Upper lobe of left lung (tissue), 6 donors: ENCODE results near the gene HSPA13. TPM values are rescaled to one million over a fixed set of nuclear protein-coding genes. Genes with fewer than 3 reads are reported as not detected.

Experiments
- ATAC-seq, 2 donors: fragments of 200-7000 bp; cut with Tn5 transposase; one replicate each; pipeline ENCODE4 v1.9.1; 2022; ENCODE audit warnings: mild to moderate bottlenecking in 2 of 2, moderate library complexity in 2 of 2; ENCODE audit not compliant: low FRiP score in 2 of 2
- DNase-seq, 2 donors: peaks; one replicate each; pipeline ENCODE4 v3.0.0-alpha.2; 2019 to 2020
- H3K27ac ChIP-seq, 4 donors: fragments of 200-600 bp; sonication (generic); one replicate each; pipeline ENCODE4 v1.5.1; 2016 to 2019
- H3K27me3 ChIP-seq, 4 donors: fragments of 200-600 bp; sonication (generic); one replicate each; pipeline ENCODE4 v1.5.1; 2017 to 2019
- H3K36me3 ChIP-seq, 4 donors: fragments of 200-600 bp; sonication (generic); one replicate each; pipeline ENCODE4 v1.5.1; 2016 to 2019
- H3K4me1 ChIP-seq, 4 donors: fragments of 200-600 bp; sonication (generic); one replicate each; pipeline ENCODE4 v1.5.1; 2018 to 2019
- H3K4me3 ChIP-seq, 4 donors: fragments of 200-600 bp; sonication (generic); one replicate each; pipeline ENCODE4 v1.5.1; 2017 to 2019; ENCODE audit warnings: mild to moderate bottlenecking in 2 of 4, moderate library complexity in 1 of 4
- H3K9me3 ChIP-seq, 4 donors: fragments of 200-600 bp; sonication (generic); one replicate each; pipeline ENCODE4 v1.5.1; 2018 to 2019
- CTCF ChIP-seq, 6 experiments: fragments of 450-650 bp in 4 of 6; fragments of 200-600 bp in 2 of 6; sonication (generic) in 2 of 6; IDR thresholded peaks; one replicate each; pipeline ENCODE4 v1.5.1; 2016 to 2019; ENCODE audit warnings: antibody characterized with exemption in 6 of 6
- EP300 ChIP-seq, 4 donors: sonication (generic); formaldehyde crosslinking; IDR thresholded peaks; one replicate each; pipeline ENCODE4 v1.5.1; 2017; ENCODE audit warnings: antibody characterized with exemption in 4 of 4, control low read depth in 2 of 4
- POLR2A ChIP-seq, 4 donors: fragments of 450-650 bp; IDR thresholded peaks; one replicate each; pipeline ENCODE4 v1.5.1; 2016 to 2017; ENCODE audit warnings: antibody characterized with exemption in 4 of 4, mild to moderate bottlenecking in 2 of 4
- POLR2AphosphoS5 ChIP-seq, 2 donors: sonication (generic); formaldehyde crosslinking; IDR thresholded peaks; one replicate each; pipeline ENCODE4 v1.5.1; 2017; ENCODE audit warnings: antibody characterized with exemption in 2 of 2
- WGBS, 2 donors: methylation state at CpG; one replicate each; pipeline ENCODE4 v1.1.5; 2017 to 2018; 5-methylcytosine and 5-hydroxymethylcytosine counted together
- total RNA-seq, 6 donors: library from RNA; depleted of rRNA in 4 of 6; stranded (reverse); fragments of >200 nt in 4 of 6; gene quantifications; one replicate each; pipeline versions ENCODE4 v1.1.0 to v1.2.1, GENCODE V29; 2016 to 2021
- donor health status: DM: no; HTN: no; CAD: no; lungs with moderate emphysema.
- donor health status: DM: no; HTN: yes; CAD: no; lungs with severe emphysema.

The HSPA13 gene
- total RNA-seq, 6 donors from 2014 or later = 2.1 to 30.2 (median 22.6) TPM

GRCh38 chr21:14383596-14384180 is 742 bp upstream of the HSPA13 start:
- 4% methylated on average over 21 of the region's 21 CpGs for WGBS, 2 donors
- Histone ChIP-seq H3K27me3 (no peaks in the 10 kb centered on the region), H3K4me1 (peaks cover 14 to 29% (median 23%) of the 10 kb centered on the region in 4 donors), H3K4me3 (peak overlapping the region; percentile 61 to 93 (median 78)), H3K36me3 (peaks cover 0 to 1% (median under 1%) of the 10 kb centered on the region in 4 donors), H3K9me3 (no peaks in the 10 kb centered on the region), H3K27ac (peak overlapping the region; percentile 84 to 92 (median 90))
- DNase-seq (peak in 1 of 2 donors; percentile 83), ATAC-seq (peak; percentile 20 to 73)
- TF ChIP-seq EP300 (IDR thresholded peaks at IDR 0.05) (no peak), POLR2A (IDR thresholded peaks at IDR 0.05) (peak in 1 of 4 donors; percentile 34), CTCF (IDR thresholded peaks at IDR 0.05) (no peak), POLR2AphosphoS5 (IDR thresholded peaks at IDR 0.05) (no peak)

DNA sequence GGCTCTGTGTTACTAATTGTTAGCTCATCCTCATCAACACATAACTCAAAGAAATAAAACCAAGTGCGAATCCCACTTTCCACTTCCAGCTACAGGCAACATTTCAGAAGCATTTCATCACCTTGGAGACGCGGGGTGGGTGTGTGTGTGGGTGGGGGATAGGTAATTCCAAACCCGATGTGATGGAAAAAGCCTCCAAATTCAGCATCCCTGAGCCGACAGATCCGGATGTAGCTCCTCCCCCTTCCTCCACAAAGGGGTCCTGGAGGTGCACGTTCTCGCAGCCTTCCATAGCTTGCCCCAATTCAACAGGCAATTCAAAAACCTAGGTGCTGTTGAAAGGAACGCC is 486 bp downstream of the HSPA13 start:
- Histone ChIP-seq H3K4me1 (peaks cover 14 to 29% (median 23%) of the 10 kb centered on the region in 4 donors), H3K27me3 (no peaks in the 10 kb centered on the region), H3K27ac (peak overlapping the region; percentile 77 to 87 (median 82)), H3K9me3 (no peaks in the 10 kb centered on the region), H3K36me3 (peaks cover 8 to 13% (median 9%) of the 10 kb centered on the region in 4 donors), H3K4me3 (peak overlapping the region; percentile 63 to 93 (median 78))
- whole genome bisulfite sequencing, 2 donors = 0 to 3% methylated on average over 8 to 9 of the region's 9 CpGs
- peak in 1 of 2 donors; percentile 21 for DNase-seq
- no peak for TF ChIP-seq POLR2AphosphoS5 (IDR thresholded peaks at IDR 0.05)
- TF ChIP-seq CTCF (IDR thresholded peaks at IDR 0.05) = no peak
- TF ChIP-seq POLR2A (IDR thresholded peaks at IDR 0.05) = no peak
- TF ChIP-seq EP300 (IDR thresholded peaks at IDR 0.05) = no peak
- peak in 1 of 2 donors; percentile 1 for ATAC-seq

- 98 to 100% methylated on average over 2 of the region's 2 CpGs for WGBS, 2 donors
- DNase-seq (no peak), ATAC-seq (no peak)
- H3K27ac ChIP-seq = no peak overlapping the region
- no peaks in the 10 kb centered on the region for H3K27me3 ChIP-seq
- H3K36me3 ChIP-seq = peaks cover 13 to 68% (median 41%) of the 10 kb centered on the region in 4 donors
- H3K4me3 ChIP-seq = no peak overlapping the region
- no peaks in the 10 kb centered on the region for H3K9me3 ChIP-seq
- peaks cover 3 to 15% (median 13%) of the 10 kb centered on the region in 4 donors for H3K4me1 ChIP-seq
- TF ChIP-seq POLR2AphosphoS5 (IDR thresholded peaks at IDR 0.05) = no peak
- TF ChIP-seq CTCF (IDR thresholded peaks at IDR 0.05) = no peak
- TF ChIP-seq POLR2A (IDR thresholded peaks at IDR 0.05) = no peak
- TF ChIP-seq EP300 (IDR thresholded peaks at IDR 0.05) = no peak
Measured at GRCh38 chr21:14376854-14377253, 6.1 kb downstream of the HSPA13 start.

DNA sequence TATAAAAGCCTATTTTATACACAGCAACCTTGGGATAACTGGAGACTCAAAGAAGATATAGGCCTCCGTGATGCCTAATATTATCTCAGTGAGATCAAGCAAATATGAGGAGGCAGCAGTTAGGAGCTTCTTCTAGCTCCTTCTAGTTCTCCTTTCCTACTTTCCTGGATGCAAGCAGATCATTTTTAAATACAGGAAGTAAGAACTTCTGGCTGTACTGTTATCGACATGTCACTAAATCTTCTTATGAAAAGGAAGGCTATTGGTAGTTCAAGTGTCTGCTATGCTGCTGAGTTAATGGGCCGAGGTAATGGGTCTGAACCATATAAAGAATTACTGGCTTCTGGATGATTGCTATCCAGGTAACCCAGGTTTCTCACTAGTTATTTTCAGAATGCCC is 15.9 kb downstream of the HSPA13 start:
- no peaks in the 10 kb centered on the region for H3K27me3 ChIP-seq
- 44 to 54% methylated on average over 3 of the region's 3 CpGs for WGBS, 2 donors
- no peak for TF ChIP-seq EP300 (IDR thresholded peaks at IDR 0.05)
- no peak for DNase-seq
- no peaks in the 10 kb centered on the region for H3K4me1 ChIP-seq
- no peaks in the 10 kb centered on the region for H3K9me3 ChIP-seq
- H3K27ac ChIP-seq = no peak overlapping the region
- no peak for ATAC-seq
- peaks cover 0 to 3% (median 0%) of the 10 kb centered on the region in 4 donors for H3K36me3 ChIP-seq
- H3K4me3 ChIP-seq = no peak overlapping the region

DNA sequence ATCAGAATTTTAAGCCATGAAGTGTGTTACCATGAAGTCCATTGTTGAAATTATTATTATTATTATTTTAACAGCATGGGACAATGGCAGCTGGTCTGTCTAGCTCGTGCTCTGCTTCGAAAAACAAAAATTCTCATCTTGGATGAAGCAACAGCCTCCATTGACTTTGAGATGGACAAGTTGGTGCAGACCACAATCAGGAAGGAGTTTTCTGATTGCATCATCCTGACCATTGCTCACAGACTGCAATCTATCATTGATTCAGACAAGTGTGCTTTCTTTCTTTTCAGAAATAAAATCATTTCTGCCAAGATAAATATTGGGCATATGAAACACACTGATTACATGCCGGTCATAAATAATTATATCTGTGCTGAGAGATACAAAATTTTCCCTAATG is 21.0 kb downstream of the HSPA13 start:
- no peaks in the 10 kb centered on the region for H3K36me3 ChIP-seq
- TF ChIP-seq POLR2AphosphoS5 (IDR thresholded peaks at IDR 0.05) = no peak
- no peak for TF ChIP-seq EP300 (IDR thresholded peaks at IDR 0.05)
- no peak for TF ChIP-seq POLR2A (IDR thresholded peaks at IDR 0.05)
- TF ChIP-seq CTCF (IDR thresholded peaks at IDR 0.05) = no peak
- H3K27ac ChIP-seq = no peak overlapping the region
- H3K4me3 ChIP-seq = no peak overlapping the region
- ATAC-seq (peak in 1 of 2 donors; percentile 32), DNase-seq (no peak)
- 54 to 58% methylated on average over 3 of the region's 3 CpGs for WGBS, 2 donors
- H3K4me1 ChIP-seq = no peaks in the 10 kb centered on the region
- no peaks in the 10 kb centered on the region for H3K9me3 ChIP-seq
- H3K27me3 ChIP-seq = no peaks in the 10 kb centered on the region
